NK-92 (cell line): Measurements from ENCODE around the gene NOC2L.

Experiments
- DNase-seq: peaks from one replicate; lab custom pipeline; 2025; ENCODE audit not compliant: unreplicated experiment; lab: John Stamatoyannopoulos, UW

NOC2L gene

GRCh38 chr1:958823-959730, at the start of gene NOC2L:
Gene NOC2L (minus strand): TSS chr1:959256. CDS start chr1:959240, 16 bp downstream.
- peak; percentile 31 for DNase-seq

GRCh38 chr1:1006305-1007159, 47.5 kb upstream of the NOC2L start:
- DNase-seq, result no peak

GRCh38 chr1:1005774-1006304, 46.8 kb upstream of the NOC2L start:
- no peak for DNase-seq

- DNase-seq, result no peak
Measured at GRCh38 chr1:1004780-1005697, 46.0 kb upstream of the NOC2L start.

GRCh38 chr1:1004420-1004779, 45.3 kb upstream of the NOC2L start:
- no peak for DNase-seq

GRCh38 chr1:1003618-1004419, 44.8 kb upstream of the NOC2L start:
- DNase-seq, result no peak

GRCh38 chr1:1001057-1001783, 42.2 kb upstream of the NOC2L start:
- DNase-seq, result no peak

- no peak for DNase-seq
Measured at GRCh38 chr1:1000357-1001056, 41.5 kb upstream of the NOC2L start.

- no peak for DNase-seq
Measured at GRCh38 chr1:999725-1000356, 40.8 kb upstream of the NOC2L start, which contains the start of gene HES4. Gene HES4 (minus strand): TSS chr1:1000097. CDS start chr1:999973, 124 bp downstream.

GRCh38 chr1:998995-999724, 40.1 kb upstream of the NOC2L start:
- DNase-seq, result no peak

- DNase-seq, result no peak
Measured at GRCh38 chr1:998745-998994, 39.6 kb upstream of the NOC2L start.

GRCh38 chr1:997993-998744, 39.1 kb upstream of the NOC2L start:
- DNase-seq, result no peak

GRCh38 chr1:997713-997992, 38.6 kb upstream of the NOC2L start:
- DNase-seq, result no peak

- DNase-seq, result no peak
Measured at GRCh38 chr1:996851-997712, 38.0 kb upstream of the NOC2L start.

- DNase-seq, result no peak
Measured at GRCh38 chr1:995665-996633, 36.9 kb upstream of the NOC2L start.
